ENCODE data around the gene IZUMO1.

DNA sequence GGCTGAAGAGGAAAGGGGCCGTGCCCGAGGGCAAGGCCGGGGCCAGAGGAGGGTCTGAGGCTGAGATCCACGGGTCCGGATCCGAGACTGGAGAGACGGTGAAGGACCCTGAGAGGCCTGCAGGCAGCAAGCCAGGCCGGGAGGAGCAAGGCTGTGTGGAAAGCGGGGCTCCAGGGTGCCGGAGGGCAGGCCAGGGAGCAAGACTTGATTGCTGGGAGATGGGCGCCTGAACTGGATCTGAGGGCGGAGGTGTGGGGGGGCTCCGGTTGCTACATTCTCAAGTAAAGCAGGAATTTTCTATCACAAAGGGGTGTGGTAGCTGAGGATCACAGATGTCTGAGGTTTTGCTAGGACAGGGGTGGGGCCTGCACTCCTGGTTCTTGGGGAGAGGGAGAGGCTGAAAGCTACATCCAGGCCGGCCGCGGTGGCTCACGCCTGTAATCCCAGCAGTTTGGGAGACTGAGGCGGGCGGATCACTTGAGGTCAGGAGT, 31.0 kb downstream of the IZUMO1 start:
- TF ChIP-seq, protein P1, sequence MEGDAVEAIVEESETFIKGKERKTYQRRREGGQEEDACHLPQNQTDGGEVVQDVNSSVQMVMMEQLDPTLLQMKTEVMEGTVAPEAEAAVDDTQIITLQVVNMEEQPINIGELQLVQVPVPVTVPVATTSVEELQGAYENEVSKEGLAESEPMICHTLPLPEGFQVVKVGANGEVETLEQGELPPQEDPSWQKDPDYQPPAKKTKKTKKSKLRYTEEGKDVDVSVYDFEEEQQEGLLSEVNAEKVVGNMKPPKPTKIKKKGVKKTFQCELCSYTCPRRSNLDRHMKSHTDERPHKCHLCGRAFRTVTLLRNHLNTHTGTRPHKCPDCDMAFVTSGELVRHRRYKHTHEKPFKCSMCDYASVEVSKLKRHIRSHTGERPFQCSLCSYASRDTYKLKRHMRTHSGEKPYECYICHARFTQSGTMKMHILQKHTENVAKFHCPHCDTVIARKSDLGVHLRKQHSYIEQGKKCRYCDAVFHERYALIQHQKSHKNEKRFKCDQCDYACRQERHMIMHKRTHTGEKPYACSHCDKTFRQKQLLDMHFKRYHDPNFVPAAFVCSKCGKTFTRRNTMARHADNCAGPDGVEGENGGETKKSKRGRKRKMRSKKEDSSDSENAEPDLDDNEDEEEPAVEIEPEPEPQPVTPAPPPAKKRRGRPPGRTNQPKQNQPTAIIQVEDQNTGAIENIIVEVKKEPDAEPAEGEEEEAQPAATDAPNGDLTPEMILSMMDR (IDR thresholded peaks at IDR 0.05), result no peak
- no peak for TF ChIP-seq POLR2A (IDR thresholded peaks at IDR 0.05)
